ENCODE results near the gene FRMD4A.

- TF ChIP-seq TAF1 (IDR thresholded peaks at IDR 0.05; ENCODE audit: low read depth, low read length): no peak
- no peak for TF ChIP-seq POLR2A (IDR thresholded peaks at IDR 0.05; ENCODE audit: low read depth, low read length)
- TF ChIP-seq POLR2AphosphoS5 (IDR thresholded peaks at IDR 0.05; ENCODE audit: low read depth, low read length): no peak; the same call in 1 of the 2 replicates
Measured at GRCh38 chr10:13656337-13657100, 674.2 kb downstream of the FRMD4A start.
